Measurements from ENCODE around the gene LRP11. TPM values are rescaled to one million over a fixed set of nuclear protein-coding genes. Genes with fewer than 3 reads are reported as not detected.

The LRP11 gene
- polyA plus RNA-seq, 3 donors: 0.20 to 0.41 (median 0.32) TPM

- H4K20me1 ChIP-seq (ENCODE audit: insufficient read depth, low read length): peaks cover 8% of the 10 kb centered on the region
- H3K4me3 ChIP-seq (replicated peaks in 1 of 3; ENCODE audit: low read depth in 2 of 3, low read length in 3 of 3): no peak overlapping the region
- intact Hi-C loops (cut with micrococcal nuclease): no loop called here
- DNase-seq: no peak
- H3K9ac ChIP-seq (ENCODE audit: insufficient read depth, low read length, poor library complexity, severe bottlenecking): no peak overlapping the region
- no CpG with 5 or more reads among the region's 2 CpGs for WGBS (ENCODE audit: insufficient coverage)
- no peak overlapping the region for H3K4me2 ChIP-seq (replicated peaks; ENCODE audit: extremely low read depth, low read length, poor library complexity, severe bottlenecking)
- Mint-ChIP-seq H3K4me1 (no peaks in the 10 kb centered on the region), H3K27me3 (ENCODE audit: low read depth in 3 of 3) (peaks cover 0 to 1% (median 0%) of the 10 kb centered on the region in 3 donors), H3K4me3 (no peak overlapping the region), H3K9me3 (peaks cover 0 to 3% (median 0%) of the 10 kb centered on the region in 7 donors), H3K36me3 (peaks cover 49 to 74% of the 10 kb centered on the region in 2 donors), H3K27ac (peak overlapping the region in 1 of 7 donors; percentile 27)
- no peaks in the 10 kb centered on the region for H3K79me2 ChIP-seq (ENCODE audit: insufficient read depth, low read length)
- H3K27me3 ChIP-seq (ENCODE audit: control insufficient read depth in 2 of 2, insufficient read depth in 2 of 2, low read length in 2 of 2): no peaks in the 10 kb centered on the region
- no peak overlapping the region for H2AFZ ChIP-seq (ENCODE audit: insufficient read depth, low read depth, low read length, poor library complexity, severe bottlenecking)
- H3K27ac ChIP-seq (ENCODE audit: low read depth in 1 of 2, low read length in 2 of 2): no peak overlapping the region
- H3K9me3 ChIP-seq (replicated peaks in 1 of 2; ENCODE audit: control insufficient read depth in 1 of 2, insufficient read depth in 1 of 2, low read length in 2 of 2): no peaks in the 10 kb centered on the region
- no peaks in the 10 kb centered on the region for H3K4me1 ChIP-seq (ENCODE audit: control insufficient read depth in 1 of 2, insufficient read depth in 2 of 2, low read length in 2 of 2)
- no peak for TF ChIP-seq CTCF (IDR thresholded peaks at IDR 0.05)
- H3K36me3 ChIP-seq (replicated peaks in 1 of 2; ENCODE audit: control insufficient read depth in 1 of 2, insufficient read depth in 2 of 2, low read length in 2 of 2): peaks cover 40 to 74% of the 10 kb centered on the region in 2 donors
Measured at GRCh38 chr6:149809798-149810197, 54.4 kb downstream of the LRP11 start.

- Histone ChIP-seq H3K27me3 (ENCODE audit: control insufficient read depth in 2 of 2, insufficient read depth in 2 of 2, low read length in 2 of 2) (no peaks in the 10 kb centered on the region), H3K9me3 (replicated peaks in 1 of 2; ENCODE audit: control insufficient read depth in 1 of 2, insufficient read depth in 1 of 2, low read length in 2 of 2) (no peaks in the 10 kb centered on the region), H3K27ac (ENCODE audit: low read depth in 1 of 2, low read length in 2 of 2) (peak overlapping the region in 1 of 2 donors; percentile 48), H2AFZ (ENCODE audit: insufficient read depth, low read depth, low read length, poor library complexity, severe bottlenecking) (no peak overlapping the region), H3K36me3 (replicated peaks in 1 of 2; ENCODE audit: control insufficient read depth in 1 of 2, insufficient read depth in 2 of 2, low read length in 2 of 2) (peaks cover 51 to 76% of the 10 kb centered on the region in 2 donors), H3K4me1 (ENCODE audit: control insufficient read depth in 1 of 2, insufficient read depth in 2 of 2, low read length in 2 of 2) (no peaks in the 10 kb centered on the region), H3K4me3 (replicated peaks in 1 of 3; ENCODE audit: low read depth in 2 of 3, low read length in 3 of 3) (no peak overlapping the region), H3K9ac (ENCODE audit: insufficient read depth, low read length, poor library complexity, severe bottlenecking) (no peak overlapping the region), H4K20me1 (ENCODE audit: insufficient read depth, low read length) (peaks cover 29% of the 10 kb centered on the region), H3K79me2 (ENCODE audit: insufficient read depth, low read length) (peaks cover 10% of the 10 kb centered on the region), H3K4me2 (replicated peaks; ENCODE audit: extremely low read depth, low read length, poor library complexity, severe bottlenecking) (no peak overlapping the region)
- no peak overlapping the region for H3K4me3 Mint-ChIP-seq
- peak overlapping the region in 4 of 7 donors; percentile 3 to 81 (median 43) for H3K27ac Mint-ChIP-seq
- TF ChIP-seq CTCF (IDR thresholded peaks at IDR 0.05): no peak
- no peaks in the 10 kb centered on the region for H3K9me3 Mint-ChIP-seq
- intact Hi-C loops (cut with micrococcal nuclease): no loop called here
- 73% methylated on average over 4 of the region's 4 CpGs for WGBS (ENCODE audit: insufficient coverage)
- H3K27me3 Mint-ChIP-seq (ENCODE audit: low read depth in 3 of 3): peaks cover 0 to 1% (median 0%) of the 10 kb centered on the region in 3 donors
- no peaks in the 10 kb centered on the region for H3K4me1 Mint-ChIP-seq
- H3K36me3 Mint-ChIP-seq: peaks cover 53 to 75% of the 10 kb centered on the region in 2 donors
- no peak for DNase-seq
Measured at GRCh38 chr6:149806127-149806526, 58.0 kb downstream of the LRP11 start.
